ENCODE results near the gene RUNX2. TPM values are rescaled to one million over a fixed set of nuclear protein-coding genes. Genes with fewer than 3 reads are reported as not detected.

The RUNX2 gene
- total RNA-seq, 2 experiments from 2014 or later, result 0.27 to 0.44 TPM

DNA sequence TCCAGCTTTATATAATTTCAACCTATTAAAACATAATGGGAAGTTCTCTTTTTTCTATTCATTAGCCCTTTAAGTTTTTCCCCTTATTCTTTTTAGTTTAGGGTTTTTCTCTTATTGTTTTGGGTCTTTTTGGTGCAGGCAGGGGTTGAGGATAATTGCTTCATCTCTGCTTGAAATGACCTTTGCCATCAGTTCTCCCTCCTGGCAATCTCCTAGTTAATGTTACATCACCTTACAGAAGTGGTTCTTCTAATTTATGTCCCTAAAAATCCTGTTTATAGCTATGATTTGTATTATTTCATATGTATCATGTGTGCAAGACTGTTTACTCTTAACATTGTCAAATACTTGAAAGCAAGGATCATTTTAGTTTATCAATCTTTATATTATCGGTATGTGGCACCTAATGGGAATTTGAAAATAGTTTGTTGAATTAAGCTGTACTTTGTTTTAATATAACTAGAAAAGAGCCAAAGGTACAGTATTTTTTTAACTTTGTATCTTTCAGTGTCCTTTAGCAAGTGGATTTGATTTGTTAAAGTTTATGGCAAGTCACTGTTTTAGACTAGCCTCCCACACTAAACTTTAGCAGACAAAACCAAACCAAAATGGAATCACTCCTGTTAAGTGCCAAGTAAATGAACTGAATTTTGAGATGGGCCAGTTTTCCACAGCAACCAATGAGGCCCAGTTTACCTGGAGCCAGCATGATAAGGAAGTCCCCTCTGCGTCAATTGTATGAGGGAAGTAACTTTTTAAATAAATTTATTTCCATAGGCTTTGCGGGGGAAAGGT is 26.6 kb upstream of the RUNX2 start:
- DNase-seq (ENCODE audit: low spot score), result no peak
- Histone ChIP-seq H3K9me3 (ENCODE audit: low read length) (no peaks in the 10 kb centered on the region), H3K4me1 (ENCODE audit: insufficient read depth, low read length, poor library complexity, severe bottlenecking) (no peaks in the 10 kb centered on the region), H2AFZ (ENCODE audit: low read length) (no peak overlapping the region), H3K9me2 (ENCODE audit: insufficient read depth, low read length) (no peaks in the 10 kb centered on the region), H3K36me3 (ENCODE audit: insufficient read depth, low read length) (no peaks in the 10 kb centered on the region), H4K20me1 (ENCODE audit: insufficient read depth, low read length) (no peaks in the 10 kb centered on the region), H3K4me3 (ENCODE audit: low read depth, low read length, poor library complexity, severe bottlenecking) (no peak overlapping the region), H3K4me2 (ENCODE audit: low read length) (no peak overlapping the region), H3K79me2 (ENCODE audit: insufficient read depth, low read depth, low read length) (no peaks in the 10 kb centered on the region), H3K27ac (ENCODE audit: low read depth, low read length, poor library complexity, severe bottlenecking) (no peak overlapping the region)
- BruUV-seq (replicated peaks), result no TSS peak
- TF ChIP-seq, protein P1, sequence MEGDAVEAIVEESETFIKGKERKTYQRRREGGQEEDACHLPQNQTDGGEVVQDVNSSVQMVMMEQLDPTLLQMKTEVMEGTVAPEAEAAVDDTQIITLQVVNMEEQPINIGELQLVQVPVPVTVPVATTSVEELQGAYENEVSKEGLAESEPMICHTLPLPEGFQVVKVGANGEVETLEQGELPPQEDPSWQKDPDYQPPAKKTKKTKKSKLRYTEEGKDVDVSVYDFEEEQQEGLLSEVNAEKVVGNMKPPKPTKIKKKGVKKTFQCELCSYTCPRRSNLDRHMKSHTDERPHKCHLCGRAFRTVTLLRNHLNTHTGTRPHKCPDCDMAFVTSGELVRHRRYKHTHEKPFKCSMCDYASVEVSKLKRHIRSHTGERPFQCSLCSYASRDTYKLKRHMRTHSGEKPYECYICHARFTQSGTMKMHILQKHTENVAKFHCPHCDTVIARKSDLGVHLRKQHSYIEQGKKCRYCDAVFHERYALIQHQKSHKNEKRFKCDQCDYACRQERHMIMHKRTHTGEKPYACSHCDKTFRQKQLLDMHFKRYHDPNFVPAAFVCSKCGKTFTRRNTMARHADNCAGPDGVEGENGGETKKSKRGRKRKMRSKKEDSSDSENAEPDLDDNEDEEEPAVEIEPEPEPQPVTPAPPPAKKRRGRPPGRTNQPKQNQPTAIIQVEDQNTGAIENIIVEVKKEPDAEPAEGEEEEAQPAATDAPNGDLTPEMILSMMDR (conservative IDR thresholded peaks at IDR 0.05; ENCODE audit: low read length), result no peak
- TF ChIP-seq EZH2phosphoT487 (IDR thresholded peaks at IDR 0.05; ENCODE audit: borderline replicate concordance, low read depth, low read length), result no peak
- CTCF ChIA-PET (ENCODE audit: unreplicated experiment), result no interaction called here
- intact Hi-C loops (cut with micrococcal nuclease; ENCODE audit: unreplicated experiment), result no loop called here
- POLR2A ChIA-PET, result interaction anchor here (0.5 kb wide), 1 partner anchor 604 kb away, joined by 3 read pairs; no protein-coding TSS in a partner anchor

DNA sequence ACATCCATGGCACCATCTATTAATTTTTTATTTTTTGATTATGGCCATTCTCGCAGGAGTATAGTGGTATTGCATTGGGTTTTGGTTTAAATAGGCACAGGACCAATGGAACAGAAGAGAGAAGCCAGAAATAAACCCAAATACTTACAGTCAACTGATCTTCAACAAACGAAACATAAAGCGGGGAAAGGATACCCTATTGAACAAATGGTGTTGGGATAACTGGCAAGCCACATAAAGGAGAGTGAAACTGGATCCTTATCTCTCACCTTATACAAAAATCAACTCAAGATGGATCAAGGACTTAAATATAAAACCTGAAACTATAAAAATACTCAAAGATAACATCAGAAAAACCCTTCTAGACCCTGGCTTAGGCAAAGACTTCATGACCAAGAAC is 25.3 kb upstream of the RUNX2 start:
- Histone ChIP-seq H4K20me1 (ENCODE audit: insufficient read depth, low read length) (no peaks in the 10 kb centered on the region), H2AFZ (ENCODE audit: low read length) (no peak overlapping the region), H3K79me2 (ENCODE audit: insufficient read depth, low read depth, low read length) (no peaks in the 10 kb centered on the region), H3K27ac (ENCODE audit: low read depth, low read length, poor library complexity, severe bottlenecking) (no peak overlapping the region), H3K9me3 (ENCODE audit: low read length) (no peaks in the 10 kb centered on the region), H3K4me2 (ENCODE audit: low read length) (no peak overlapping the region), H3K4me3 (ENCODE audit: low read depth, low read length, poor library complexity, severe bottlenecking) (no peak overlapping the region), H3K36me3 (ENCODE audit: insufficient read depth, low read length) (no peaks in the 10 kb centered on the region), H3K9me2 (ENCODE audit: insufficient read depth, low read length) (no peaks in the 10 kb centered on the region), H3K4me1 (ENCODE audit: insufficient read depth, low read length, poor library complexity, severe bottlenecking) (no peaks in the 10 kb centered on the region)
- TF ChIP-seq, protein P1 (conservative IDR thresholded peaks at IDR 0.05; ENCODE audit: low read length), result no peak
- TF ChIP-seq EZH2phosphoT487 (IDR thresholded peaks at IDR 0.05; ENCODE audit: borderline replicate concordance, low read depth, low read length), result no peak
- intact Hi-C loops (cut with micrococcal nuclease; ENCODE audit: unreplicated experiment), result no loop called here
- CTCF ChIA-PET (ENCODE audit: unreplicated experiment), result no interaction called here
- no peak for DNase-seq (ENCODE audit: low spot score)
- POLR2A ChIA-PET, result no interaction called here
- no TSS peak for BruUV-seq (replicated peaks)

DNA sequence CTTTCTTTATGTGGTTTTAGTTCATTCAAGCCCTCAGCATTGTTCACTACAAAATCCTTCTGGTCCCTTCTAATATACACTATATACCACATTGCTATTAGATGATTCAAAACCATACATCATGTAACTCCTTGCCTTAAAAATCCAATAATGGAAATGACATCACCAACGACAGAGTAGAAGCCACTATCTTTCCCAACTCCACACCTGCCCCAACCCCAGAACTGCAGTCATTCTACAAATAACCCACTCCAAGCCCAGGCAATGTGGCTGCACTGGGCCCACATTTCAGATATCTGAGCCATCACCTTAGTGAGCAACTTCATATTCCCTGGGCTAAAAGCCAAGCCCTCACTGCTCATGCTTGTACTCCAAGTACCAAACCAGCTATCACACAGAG is 22.6 kb upstream of the RUNX2 start:
- Histone ChIP-seq H3K79me2 (ENCODE audit: insufficient read depth, low read depth, low read length) (no peaks in the 10 kb centered on the region), H4K20me1 (ENCODE audit: insufficient read depth, low read length) (no peaks in the 10 kb centered on the region), H2AFZ (ENCODE audit: low read length) (no peak overlapping the region), H3K27ac (ENCODE audit: low read depth, low read length, poor library complexity, severe bottlenecking) (no peak overlapping the region), H3K9me3 (ENCODE audit: low read length) (no peaks in the 10 kb centered on the region), H3K9me2 (ENCODE audit: insufficient read depth, low read length) (no peaks in the 10 kb centered on the region), H3K4me3 (ENCODE audit: low read depth, low read length, poor library complexity, severe bottlenecking) (no peak overlapping the region), H3K4me2 (ENCODE audit: low read length) (no peak overlapping the region), H3K4me1 (ENCODE audit: insufficient read depth, low read length, poor library complexity, severe bottlenecking) (peaks cover 6% of the 10 kb centered on the region), H3K36me3 (ENCODE audit: insufficient read depth, low read length) (no peaks in the 10 kb centered on the region)
- ChIA-PET POLR2A (no interaction called here), CTCF (ENCODE audit: unreplicated experiment) (no interaction called here)
- intact Hi-C loops (cut with micrococcal nuclease; ENCODE audit: unreplicated experiment), result no loop called here
- no peak for DNase-seq (ENCODE audit: low spot score)
- TF ChIP-seq, protein P1 (conservative IDR thresholded peaks at IDR 0.05; ENCODE audit: low read length), result no peak
- no peak for TF ChIP-seq EZH2phosphoT487 (IDR thresholded peaks at IDR 0.05; ENCODE audit: borderline replicate concordance, low read depth, low read length)
- BruUV-seq (replicated peaks), result no TSS peak

All from OCI-LY7 (cell line).